HCT116 (cell line): ENCODE data around the gene HNMT. TPM values are rescaled to one million over a fixed set of nuclear protein-coding genes. Genes with fewer than 3 reads are reported as not detected.

Source experiments
- ATAC-seq: fragments of 200-7000 bp; cut with Tn5 transposase; 2 replicates; pipeline ENCODE4 v1.9.1; 2020; ENCODE audit warnings: mild to moderate bottlenecking, moderate library complexity
- BruUV-seq: library from RNA; stranded (reverse); fragments of 400-500 nt; replicated peaks from 2 replicates; lab custom pipeline; 2021; lab: Mats Ljungman, UMichigan
- CTCF ChIA-PET: fragments of 300-600 bp; sonication (Branson Sonifier 250); formaldehyde crosslinking; loops from one replicate; lab custom pipeline; 2021; ENCODE audit warnings: antibody characterized with exemption; lab: Charles Lee
- POLR2A ChIA-PET: fragments of 300-600, 350-600 bp; sonication (Branson Sonifier 250); formaldehyde crosslinking; loops from one replicate; lab custom pipeline; 2021; ENCODE audit warnings: antibody characterized with exemption; lab: Charles Lee
- RAD21 ChIA-PET, 2 experiments: fragments of 300-600 bp; sonication (Branson Sonifier 250); formaldehyde crosslinking; loops; one replicate each; lab custom pipeline; 2023; ENCODE audit warnings: low total read pairs in 2 of 2; ENCODE audit not compliant: uncharacterized antibody in 2 of 2, unreplicated experiment in 2 of 2, low non-redundant PET in 1 of 2; lab: Charles Lee
- DNase-seq: peaks from one replicate; pipeline ENCODE4 v3.0.0-alpha.2; 2010; ENCODE audit warnings: low read depth, low spot score
- H2AFZ ChIP-seq: fragments of 200-600 bp; shearing (Covaris generic), sonication (generic); 2 replicates; pipeline ENCODE4 v1.6.1; 2017; ENCODE audit warnings: low read depth, mixed run types, mixed read lengths, antibody characterized with exemption, low read length; ENCODE audit not compliant: poor library complexity, severe bottlenecking
- H3K27ac ChIP-seq: 2 replicates; pipeline ENCODE4 v1.5.1; 2012; ENCODE audit warnings: low read depth, low read length
- H3K27me3 ChIP-seq: fragments of 200-600 bp; sonication (generic); 2 replicates; pipeline ENCODE4 v1.6.1; 2016; ENCODE audit warnings: mixed run types, low read length, mixed read lengths; ENCODE audit not compliant: insufficient read depth
- H3K36me3 ChIP-seq, 2 experiments: fragments of 200-500 bp in 1 of 2; fragments of 200-600 bp in 1 of 2; sonication (Bioruptor generic) in 1 of 2; sonication (generic) in 1 of 2; 2 replicates each; pipeline versions ENCODE4 v1.5.1 to v1.6.1; 2014 to 2016; ENCODE audit warnings: low read length in 2 of 2, inconsistent platforms in 1 of 2, mixed read lengths in 1 of 2, mixed run types in 1 of 2; ENCODE audit not compliant: insufficient read depth in 2 of 2, control insufficient read depth in 1 of 2
- H3K4me1 ChIP-seq, 2 experiments: fragments of 200-600 bp in 1 of 2; sonication (generic) in 1 of 2; 2 replicates each; pipeline versions ENCODE4 v1.5.1 to v1.6.1; 2012 to 2017; ENCODE audit warnings: low read length in 2 of 2, inconsistent platforms in 1 of 2, mild to moderate bottlenecking in 1 of 2, mixed read lengths in 1 of 2, mixed run types in 1 of 2, moderate library complexity in 1 of 2; ENCODE audit not compliant: insufficient read depth in 2 of 2, control insufficient read depth in 1 of 2
- H3K4me2 ChIP-seq: fragments of 200-600 bp; sonication (generic); 2 replicates; pipeline ENCODE4 v1.6.1; 2017; ENCODE audit warnings: mixed run types, low read length, mixed read lengths
- H3K4me3 ChIP-seq, 2 experiments: fragments of 200-600 bp in 1 of 2; sonication (generic) in 1 of 2; replicated peaks in 1 of 2; 2 replicates each; pipeline ENCODE4 v1.5.1; 2011 to 2016; ENCODE audit warnings: low read length in 2 of 2, control low read depth in 1 of 2, low read depth in 1 of 2, mild to moderate bottlenecking in 1 of 2, mixed read lengths in 1 of 2, mixed run types in 1 of 2
- H3K79me2 ChIP-seq: fragments of 200-600 bp; sonication (generic); 2 replicates; pipeline ENCODE4 v1.6.1; 2017; ENCODE audit warnings: mild to moderate bottlenecking, mixed run types, low read length, moderate library complexity, mixed read lengths; ENCODE audit not compliant: insufficient read depth
- H3K9ac ChIP-seq: fragments of 200-600 bp; sonication (generic); 2 replicates; pipeline ENCODE4 v1.6.1; 2016; ENCODE audit warnings: low read length, mixed read lengths
- H3K9me2 ChIP-seq: fragments of 200-600 bp; sonication (generic), shearing (Covaris generic); 2 replicates; pipeline ENCODE4 v1.6.1; 2017; ENCODE audit warnings: mixed run types, mild to moderate bottlenecking, moderate library complexity; ENCODE audit not compliant: insufficient read depth
- H3K9me3 ChIP-seq, 2 experiments: fragments of 200-500 bp in 1 of 2; fragments of 200-600 bp in 1 of 2; sonication (Bioruptor generic) in 1 of 2; sonication (generic) in 1 of 2; 2 replicates each; pipeline ENCODE4 v1.6.1; 2014 to 2017; ENCODE audit warnings: low read length in 2 of 2, mixed read lengths in 2 of 2, inconsistent platforms in 1 of 2, low read depth in 1 of 2, mild to moderate bottlenecking in 1 of 2, mixed run types in 1 of 2, moderate library complexity in 1 of 2; ENCODE audit not compliant: control insufficient read depth in 1 of 2, insufficient read depth in 1 of 2
- H4K20me1 ChIP-seq: fragments of 200-600 bp; sonication (generic), shearing (Covaris generic); 2 replicates; pipeline ENCODE4 v1.6.1; 2017; ENCODE audit warnings: mixed run types, mild to moderate bottlenecking, moderate library complexity; ENCODE audit not compliant: insufficient read depth
- ATF3 ChIP-seq: IDR thresholded peaks from 2 replicates; pipeline ENCODE4 v1.6.1; 2012
- CBX3 ChIP-seq: IDR thresholded peaks from 2 replicates; pipeline ENCODE4 v1.6.1; 2012; ENCODE audit warnings: low read depth
- CTCF ChIP-seq, 3 experiments: fragments of 200-600 bp in 1 of 3; sonication (generic) in 1 of 3; IDR thresholded peaks in 2 of 3; conservative IDR thresholded peaks in 1 of 3; 2 replicates each; pipeline ENCODE4 v1.5.1; 2012 to 2017; ENCODE audit warnings: low read depth in 2 of 3, low read length in 2 of 3, antibody characterized with exemption in 1 of 3, borderline replicate concordance in 1 of 3, control low read depth in 1 of 3, mild to moderate bottlenecking in 1 of 3, mixed read lengths in 1 of 3, mixed run types in 1 of 3, moderate library complexity in 1 of 3; ENCODE audit not compliant: insufficient read depth in 1 of 3
- EGR1 ChIP-seq: IDR thresholded peaks from 2 replicates; pipeline ENCODE4 v1.6.1; 2012; ENCODE audit warnings: low read depth
- ELF1 ChIP-seq: IDR thresholded peaks from 2 replicates; pipeline ENCODE4 v1.6.1; 2012; ENCODE audit warnings: low read depth, borderline replicate concordance
- EZH2 ChIP-seq: fragments of 200-600 bp; sonication (generic); IDR thresholded peaks from 2 replicates; pipeline ENCODE4 v1.6.1; 2017; ENCODE audit warnings: antibody characterized with exemption, mixed run types
- EZH2phosphoT487 ChIP-seq: fragments of 200-600 bp; IDR thresholded peaks from 2 replicates; pipeline ENCODE4 v1.6.1; 2018; ENCODE audit warnings: antibody characterized with exemption, borderline replicate concordance
- FOSL1 ChIP-seq: IDR thresholded peaks from 2 replicates; pipeline ENCODE4 v1.6.1; 2012; ENCODE audit warnings: low read depth
- JUND ChIP-seq: IDR thresholded peaks from 2 replicates; pipeline ENCODE4 v1.6.1; 2012
- MAX ChIP-seq: IDR thresholded peaks from 2 replicates; pipeline ENCODE4 v1.6.1; 2012
- POLR2A ChIP-seq: IDR thresholded peaks from 2 replicates; pipeline ENCODE4 v1.7.0; 2011; ENCODE audit warnings: borderline replicate concordance; ENCODE audit not compliant: insufficient read depth, insufficient read length; ENCODE audit errors: extremely low read depth
- POLR2AphosphoS5 ChIP-seq: IDR thresholded peaks from 2 replicates; pipeline ENCODE4 v1.6.1; 2011; ENCODE audit warnings: mild to moderate bottlenecking, low read depth, low read length, moderate library complexity
- RAD21 ChIP-seq: IDR thresholded peaks from 2 replicates; pipeline ENCODE4 v1.6.1; 2012; ENCODE audit warnings: low read depth, mild to moderate bottlenecking
- SIN3A ChIP-seq: IDR thresholded peaks from 2 replicates; pipeline ENCODE4 v1.6.1; 2012; ENCODE audit warnings: low read depth
- SP1 ChIP-seq: IDR thresholded peaks from 2 replicates; pipeline ENCODE4 v1.6.1; 2012; ENCODE audit warnings: low read depth
- SRF ChIP-seq: IDR thresholded peaks from 2 replicates; pipeline ENCODE4 v1.6.1; 2012; ENCODE audit warnings: low read depth
- YY1 ChIP-seq: IDR thresholded peaks from 2 replicates; pipeline ENCODE4 v1.6.1; 2011; ENCODE audit warnings: low read length, low read depth, moderate library complexity, mild to moderate bottlenecking; ENCODE audit not compliant: insufficient replicate concordance; ENCODE audit errors: extremely low read depth
- ZFX ChIP-seq: fragments of 450-650 bp; IDR thresholded peaks from 2 replicates; pipeline ENCODE4 v1.6.1; 2017
- ZNF274 ChIP-seq: fragments of 200-500 bp; sonication (Bioruptor generic); IDR thresholded peaks from 2 replicates; pipeline ENCODE4 v1.6.1; 2014; ENCODE audit warnings: mild to moderate bottlenecking, low read depth, low read length, inconsistent platforms
- intact Hi-C: fragments of 100-400 bp; cut with micrococcal nuclease; formaldehyde crosslinking; loops from 2 replicates; pipeline ENCODE4 v1.10.0; 2022
- total RNA-seq: library from RNA; stranded (reverse); gene quantifications from one replicate; pipeline ENCODE4 v1.2.1, GENCODE V29; 2021; ENCODE audit not compliant: unreplicated experiment
- TF ChIP-seq, protein P1 (sequence below): IDR thresholded peaks from 2 replicates; pipeline ENCODE4 v1.6.1; 2012; ENCODE audit warnings: low read depth

HNMT gene
- total RNA-seq, 1 experiment from 2014 or later, result not detected

DNA sequence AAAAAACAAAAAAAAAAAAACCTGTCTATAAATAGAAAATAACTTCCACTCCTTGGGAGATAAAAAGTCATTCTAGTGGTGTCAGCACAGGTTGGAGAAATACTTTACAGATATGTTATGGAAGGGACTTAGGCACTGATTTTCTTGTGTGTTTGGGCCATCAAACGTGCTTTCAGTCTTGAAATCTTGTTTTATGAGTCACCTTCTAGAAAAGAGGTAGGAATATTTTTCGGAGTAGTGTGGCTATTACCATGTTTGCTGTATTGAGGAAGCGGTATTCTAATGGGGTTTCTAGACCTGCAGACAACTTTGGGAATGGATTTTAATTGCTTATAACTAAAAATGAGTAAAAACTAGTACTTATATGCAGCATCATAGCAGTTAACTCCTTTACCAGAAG lies 12.0 kb downstream of the HNMT start:
- H3K9ac ChIP-seq, result no peak overlapping the region
- H3K27ac ChIP-seq, result no peak overlapping the region
- H3K36me3 ChIP-seq, result no peaks in the 10 kb centered on the region
- ATAC-seq, result no peak
- no peaks in the 10 kb centered on the region for H3K79me2 ChIP-seq
- DNase-seq, result no peak
- no peaks in the 10 kb centered on the region for H3K9me3 ChIP-seq
- intact Hi-C loops, result no loop called here
- H3K9me2 ChIP-seq, result no peaks in the 10 kb centered on the region
- TF ChIP-seq RAD21 (no peak), POLR2AphosphoS5 (no peak), SP1 (no peak), ELF1 (no peak), YY1 (no peak), POLR2A (no peak), MAX (no peak), FOSL1 (no peak), EGR1 (no peak), CTCF (IDR thresholded peaks at IDR 0.05 in 2 of 3, conservative IDR thresholded peaks at IDR 0.05 in 1 of 3; ENCODE audit: borderline replicate concordance in 1 of 3, insufficient read depth in 1 of 3, low read depth in 2 of 3, low read length in 2 of 3) (no peak), ZNF274 (no peak), EZH2phosphoT487 (no peak), JUND (no peak), SRF (no peak), CBX3 (no peak), ZFX (no peak), EZH2 (no peak), ATF3 (no peak), SIN3A (no peak)
- TF ChIP-seq, protein P1, sequence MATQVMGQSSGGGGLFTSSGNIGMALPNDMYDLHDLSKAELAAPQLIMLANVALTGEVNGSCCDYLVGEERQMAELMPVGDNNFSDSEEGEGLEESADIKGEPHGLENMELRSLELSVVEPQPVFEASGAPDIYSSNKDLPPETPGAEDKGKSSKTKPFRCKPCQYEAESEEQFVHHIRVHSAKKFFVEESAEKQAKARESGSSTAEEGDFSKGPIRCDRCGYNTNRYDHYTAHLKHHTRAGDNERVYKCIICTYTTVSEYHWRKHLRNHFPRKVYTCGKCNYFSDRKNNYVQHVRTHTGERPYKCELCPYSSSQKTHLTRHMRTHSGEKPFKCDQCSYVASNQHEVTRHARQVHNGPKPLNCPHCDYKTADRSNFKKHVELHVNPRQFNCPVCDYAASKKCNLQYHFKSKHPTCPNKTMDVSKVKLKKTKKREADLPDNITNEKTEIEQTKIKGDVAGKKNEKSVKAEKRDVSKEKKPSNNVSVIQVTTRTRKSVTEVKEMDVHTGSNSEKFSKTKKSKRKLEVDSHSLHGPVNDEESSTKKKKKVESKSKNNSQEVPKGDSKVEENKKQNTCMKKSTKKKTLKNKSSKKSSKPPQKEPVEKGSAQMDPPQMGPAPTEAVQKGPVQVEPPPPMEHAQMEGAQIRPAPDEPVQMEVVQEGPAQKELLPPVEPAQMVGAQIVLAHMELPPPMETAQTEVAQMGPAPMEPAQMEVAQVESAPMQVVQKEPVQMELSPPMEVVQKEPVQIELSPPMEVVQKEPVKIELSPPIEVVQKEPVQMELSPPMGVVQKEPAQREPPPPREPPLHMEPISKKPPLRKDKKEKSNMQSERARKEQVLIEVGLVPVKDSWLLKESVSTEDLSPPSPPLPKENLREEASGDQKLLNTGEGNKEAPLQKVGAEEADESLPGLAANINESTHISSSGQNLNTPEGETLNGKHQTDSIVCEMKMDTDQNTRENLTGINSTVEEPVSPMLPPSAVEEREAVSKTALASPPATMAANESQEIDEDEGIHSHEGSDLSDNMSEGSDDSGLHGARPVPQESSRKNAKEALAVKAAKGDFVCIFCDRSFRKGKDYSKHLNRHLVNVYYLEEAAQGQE, result no peak
- RAD21 ChIA-PET, result no interaction called here
- H2AFZ ChIP-seq, result no peak overlapping the region
- CTCF ChIA-PET, result no interaction called here
- H3K27me3 ChIP-seq, result no peaks in the 10 kb centered on the region
- BruUV-seq, result no TSS peak
- POLR2A ChIA-PET, result no interaction called here
- no peak overlapping the region for H3K4me2 ChIP-seq
- H3K4me1 ChIP-seq, result peaks cover 4 to 16% of the 10 kb centered on the region in 2 experiments
- no peaks in the 10 kb centered on the region for H4K20me1 ChIP-seq
- H3K4me3 ChIP-seq, result no peak overlapping the region
